PC-3 (cell line): ENCODE data around the gene TANGO2. TPM values are rescaled to one million over a fixed set of nuclear protein-coding genes. Genes with fewer than 3 reads are reported as not detected.
A peak's percentile ranks its signal among the peaks of the same experiment; 100 is the strongest.

ENCODE experiments used
- ATAC-seq: fragments of 200-7000 bp; cut with Tn5 transposase; 2 replicates; pipeline ENCODE4 v1.9.1; 2020; ENCODE audit warnings: mild to moderate bottlenecking, moderate library complexity
- BruUV-seq: library from RNA; stranded (reverse); fragments of 400-500 nt; replicated peaks from 2 replicates; lab custom pipeline; 2021; lab: Mats Ljungman, UMichigan
- CTCF ChIA-PET: fragments of 300-600 bp; sonication (Branson Sonifier 250); formaldehyde crosslinking; loops from one replicate; lab custom pipeline; 2022; ENCODE audit warnings: antibody characterized with exemption; lab: Charles Lee
- POLR2A ChIA-PET: fragments of 300-600 bp; sonication (Branson Sonifier 250); formaldehyde crosslinking; loops from one replicate; lab custom pipeline; 2022; ENCODE audit warnings: antibody characterized with exemption; ENCODE audit not compliant: unreplicated experiment; lab: Charles Lee
- DNase-seq: peaks from one replicate; pipeline ENCODE4 v3.0.0-alpha.2; 2015
- H2AFZ ChIP-seq: fragments of 300-600 bp; sonication (generic); 2 replicates; pipeline ENCODE4 v1.6.0; 2016; ENCODE audit warnings: antibody characterized with exemption, low read length
- H3F3A ChIP-seq: fragments of 300-600 bp; sonication (generic); one replicate; pipeline ENCODE4 v1.6.0; 2017; ENCODE audit warnings: antibody characterized with exemption, low read length, control low read depth, mild to moderate bottlenecking; ENCODE audit not compliant: unreplicated experiment
- H3K27ac ChIP-seq: fragments of 300-600 bp; sonication (generic); 2 replicates; pipeline ENCODE4 v1.5.1; 2016; ENCODE audit warnings: mild to moderate bottlenecking, low read length
- H3K27me3 ChIP-seq: fragments of 300-600 bp; sonication (generic); 2 replicates; pipeline ENCODE4 v1.6.1; 2016; ENCODE audit warnings: low read length, mixed read lengths
- H3K36me3 ChIP-seq: fragments of 300-600 bp; sonication (generic); 2 replicates; pipeline ENCODE4 v1.6.1; 2016; ENCODE audit warnings: low read depth, mixed run types, low read length, mixed read lengths
- H3K4me1 ChIP-seq: fragments of 300-600 bp; sonication (generic); 2 replicates; pipeline ENCODE4 v1.5.1; 2016; ENCODE audit warnings: low read length; ENCODE audit not compliant: insufficient read depth
- H3K4me2 ChIP-seq: fragments of 300-600 bp; sonication (generic); 2 replicates; pipeline ENCODE4 v1.6.0; 2016; ENCODE audit warnings: low read length
- H3K4me3 ChIP-seq: fragments of 300-600 bp; sonication (generic); 2 replicates; pipeline ENCODE4 v1.5.1; 2016; ENCODE audit warnings: mild to moderate bottlenecking, low read length, mixed read lengths
- H3K79me2 ChIP-seq: fragments of 300-600 bp; sonication (generic); 2 replicates; pipeline ENCODE4 v1.6.1; 2017; ENCODE audit warnings: low read length, mixed read lengths
- H3K9ac ChIP-seq: fragments of 300-600 bp; sonication (generic); 2 replicates; pipeline ENCODE4 v1.6.0; 2016; ENCODE audit warnings: mild to moderate bottlenecking, low read length
- H3K9me2 ChIP-seq: fragments of 300-600 bp; sonication (generic); replicated peaks from 2 replicates; pipeline ENCODE4 v1.6.1; 2016; ENCODE audit warnings: mixed run types, low read length, mixed read lengths
- H3K9me3 ChIP-seq: fragments of 300-600 bp; sonication (generic); 2 replicates; pipeline ENCODE4 v1.6.1; 2016; ENCODE audit warnings: low read length, mixed read lengths
- H4K20me1 ChIP-seq: fragments of 300-600 bp; sonication (generic); 2 replicates; pipeline ENCODE4 v1.6.1; 2016; ENCODE audit warnings: low read length, mixed read lengths
- EZH2 ChIP-seq: fragments of 300-600 bp; sonication (generic); IDR thresholded peaks from one replicate; pipeline ENCODE4 v1.6.1; 2017; ENCODE audit warnings: antibody characterized with exemption, mild to moderate bottlenecking, low read length; ENCODE audit not compliant: unreplicated experiment
- EZH2phosphoT487 ChIP-seq: fragments of 300-600 bp; sonication (generic); IDR thresholded peaks from 2 replicates; pipeline ENCODE4 v1.6.1; 2018; ENCODE audit warnings: mild to moderate bottlenecking, antibody characterized with exemption, low read length, borderline replicate concordance
- intact Hi-C: fragments of 100-400 bp; cut with micrococcal nuclease; formaldehyde crosslinking; loops from 2 replicates; pipeline ENCODE4 v1.9.0; 2023
- total RNA-seq: library from RNA; depleted of rRNA; stranded (reverse); fragments of >200 nt; gene quantifications from 2 replicates; pipeline ENCODE4 v1.2.3, GENCODE V29; 2014
- TF ChIP-seq, protein P1 (sequence below): fragments of 300-600 bp; sonication (generic); conservative IDR thresholded peaks from 2 replicates; pipeline ENCODE4 v1.5.1; 2017; ENCODE audit warnings: antibody characterized with exemption, low read depth, mild to moderate bottlenecking, low read length

TANGO2 gene
- total RNA-seq, 1 experiment from 2014 or later, result 23.5 TPM

GRCh38 chr22:20019661-20020532, 1.0 kb upstream of the TANGO2 start:
- Histone ChIP-seq H3K4me2 (peak overlapping the region; percentile 90), H3K9ac (no peak overlapping the region), H2AFZ (0 out of 2 replicates have a peak overlapping the region, but pooled peaks have one; percentile 72), H3K27ac (no peak overlapping the region), H3F3A (no peaks in the 10 kb centered on the region), H3K4me3 (peak overlapping the region; percentile 64), H3K36me3 (no peaks in the 10 kb centered on the region), H3K4me1 (peaks cover 17% of the 10 kb centered on the region), H3K27me3 (no peaks in the 10 kb centered on the region), H4K20me1 (no peaks in the 10 kb centered on the region), H3K9me3 (no peaks in the 10 kb centered on the region), H3K79me2 (peaks cover 24% of the 10 kb centered on the region), H3K9me2 (no peaks in the 10 kb centered on the region)
- intact Hi-C loops, result no loop called here
- no peak for ATAC-seq
- no peak for DNase-seq
- POLR2A ChIA-PET, result no interaction called here
- CTCF ChIA-PET, result no interaction called here
- no TSS peak for BruUV-seq
- no peak for TF ChIP-seq EZH2
- TF ChIP-seq EZH2phosphoT487, result no peak
- TF ChIP-seq, protein P1, sequence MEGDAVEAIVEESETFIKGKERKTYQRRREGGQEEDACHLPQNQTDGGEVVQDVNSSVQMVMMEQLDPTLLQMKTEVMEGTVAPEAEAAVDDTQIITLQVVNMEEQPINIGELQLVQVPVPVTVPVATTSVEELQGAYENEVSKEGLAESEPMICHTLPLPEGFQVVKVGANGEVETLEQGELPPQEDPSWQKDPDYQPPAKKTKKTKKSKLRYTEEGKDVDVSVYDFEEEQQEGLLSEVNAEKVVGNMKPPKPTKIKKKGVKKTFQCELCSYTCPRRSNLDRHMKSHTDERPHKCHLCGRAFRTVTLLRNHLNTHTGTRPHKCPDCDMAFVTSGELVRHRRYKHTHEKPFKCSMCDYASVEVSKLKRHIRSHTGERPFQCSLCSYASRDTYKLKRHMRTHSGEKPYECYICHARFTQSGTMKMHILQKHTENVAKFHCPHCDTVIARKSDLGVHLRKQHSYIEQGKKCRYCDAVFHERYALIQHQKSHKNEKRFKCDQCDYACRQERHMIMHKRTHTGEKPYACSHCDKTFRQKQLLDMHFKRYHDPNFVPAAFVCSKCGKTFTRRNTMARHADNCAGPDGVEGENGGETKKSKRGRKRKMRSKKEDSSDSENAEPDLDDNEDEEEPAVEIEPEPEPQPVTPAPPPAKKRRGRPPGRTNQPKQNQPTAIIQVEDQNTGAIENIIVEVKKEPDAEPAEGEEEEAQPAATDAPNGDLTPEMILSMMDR, result no peak

DNA sequence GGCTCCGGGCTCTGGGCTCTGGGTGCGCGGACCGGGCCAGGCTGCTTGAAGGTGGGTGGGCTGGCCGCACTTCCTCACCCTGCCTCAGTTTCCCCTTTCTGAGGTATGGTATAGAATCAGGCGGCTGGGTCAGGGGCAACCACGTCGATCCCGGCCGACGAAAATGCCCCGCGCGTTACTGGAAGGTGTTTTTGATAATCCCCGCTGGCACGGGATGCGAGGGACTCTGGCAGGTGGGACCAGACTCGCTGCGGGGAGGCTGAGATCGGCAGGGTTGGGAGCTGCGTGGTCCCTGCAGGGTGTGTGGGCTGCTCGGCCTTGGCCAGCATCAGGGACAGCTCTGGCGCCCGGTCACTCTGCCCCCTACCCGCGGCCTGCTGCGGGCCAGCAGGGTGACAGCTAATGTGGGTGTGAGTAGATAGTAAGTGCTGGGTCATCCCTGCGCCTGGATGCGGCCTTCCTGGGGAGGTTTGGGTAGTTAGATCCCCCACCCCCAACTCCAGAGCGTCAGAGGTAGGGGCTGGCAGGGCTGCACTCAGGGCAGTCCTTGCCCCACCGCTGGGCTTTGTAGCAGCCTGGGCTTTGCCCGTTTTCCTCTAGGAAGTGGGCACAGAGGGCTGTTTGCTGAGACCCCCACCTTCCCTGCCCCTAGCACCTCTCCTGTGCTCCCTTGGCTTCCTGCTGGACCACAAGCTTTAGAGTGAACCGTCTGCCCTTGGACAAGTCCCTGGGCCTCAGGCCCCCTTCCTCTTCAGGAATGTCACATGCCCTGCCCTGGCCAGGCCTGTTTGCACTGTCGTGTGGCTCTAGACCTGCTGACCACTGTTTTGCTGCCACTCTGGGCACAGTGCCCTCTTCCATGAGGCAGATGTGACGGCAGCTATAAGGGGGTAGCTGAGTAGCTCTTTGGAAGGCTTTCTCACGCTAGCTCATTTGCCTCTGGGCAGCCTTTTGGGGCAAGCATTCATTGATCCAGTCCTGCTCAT, 579 bp downstream of the TANGO2 start:
- Histone ChIP-seq H3K4me3 (peak overlapping the region; percentile 85), H3K27me3 (no peaks in the 10 kb centered on the region), H3K9me2 (no peaks in the 10 kb centered on the region), H3K4me1 (peaks cover 17% of the 10 kb centered on the region), H3K9me3 (no peaks in the 10 kb centered on the region), H3K27ac (peak overlapping the region; percentile 67), H3K36me3 (no peaks in the 10 kb centered on the region), H3K4me2 (peak overlapping the region; percentile 87), H4K20me1 (no peaks in the 10 kb centered on the region), H3K9ac (peak overlapping the region; percentile 90), H3F3A (no peaks in the 10 kb centered on the region), H3K79me2 (peaks cover 24% of the 10 kb centered on the region), H2AFZ (peak overlapping the region; percentile 46; the same call in 1 of the 2 replicates)
- TSS peak; percentile 45 for BruUV-seq
- no peak for TF ChIP-seq EZH2phosphoT487
- TF ChIP-seq, protein P1, result no peak
- TF ChIP-seq EZH2, result no peak
- DNase-seq (peak; percentile 46), ATAC-seq (peak; percentile 33)
- CTCF ChIA-PET, result no interaction called here
- POLR2A ChIA-PET, result interaction anchor here (0.6 kb wide), 1 partner anchor 37 kb away, joined by 3 read pairs; no protein-coding TSS in a partner anchor
- intact Hi-C loops, result no loop called here
